GM12878 (cell line): ENCODE data around the gene KLK6. TPM values are rescaled to one million over a fixed set of nuclear protein-coding genes. Genes with fewer than 3 reads are reported as not detected.

Experiments used
- ATAC-seq: fragments of 200-7000 bp; cut with Tn5 transposase; 3 replicates; pipeline ENCODE4 v1.9.1; 2020; ENCODE audit warnings: mild to moderate bottlenecking, moderate library complexity
- BruUV-seq: library from RNA; stranded (reverse); fragments of 400-500 nt; replicated peaks from 2 replicates; lab custom pipeline; 2021; lab: Mats Ljungman, UMichigan
- CTCF ChIA-PET: fragments of 300-600 bp; sonication (Branson Sonifier 250); formaldehyde crosslinking; extraction: SDS; loops from one replicate; lab custom pipeline; 2021; ENCODE audit warnings: inconsistent platforms; lab: Yijun Ruan, JAX
- POLR2A ChIA-PET: fragments of 350-600 bp; formaldehyde crosslinking; extraction: SDS; loops from one replicate; lab custom pipeline; 2021; ENCODE audit warnings: inconsistent platforms; lab: Charles Lee
- RAD21 ChIA-PET: fragments of 300-600 bp; sonication (Branson Sonifier 250); formaldehyde crosslinking; loops from one replicate; lab custom pipeline; 2023; ENCODE audit warnings: antibody characterized with exemption; ENCODE audit not compliant: unreplicated experiment; lab: Charles Lee
- SMC1A ChIA-PET: fragments of 300-600 bp; sonication (Branson Sonifier 250); formaldehyde crosslinking; loops from one replicate; lab custom pipeline; 2023; ENCODE audit not compliant: unreplicated experiment, uncharacterized antibody; lab: Charles Lee
- DNase-seq: peaks from one replicate; pipeline ENCODE4 v3.0.0-alpha.2; 2011; ENCODE audit warnings: low read depth, low spot score
- FAIRE-seq: peaks from 3 replicates; lab custom pipeline; 2011; peaks lifted over from hg19 to GRCh38; lab: Jason Lieb, UNC
- H2AFZ ChIP-seq: 2 replicates; pipeline ENCODE4 v1.6.0; 2011; ENCODE audit warnings: low read depth, low read length, control low read depth; ENCODE audit not compliant: control insufficient read depth
- H3K27ac ChIP-seq: 2 replicates; pipeline ENCODE4 v1.5.1; 2011; ENCODE audit warnings: control low read depth; ENCODE audit not compliant: control insufficient read depth, insufficient read depth
- H3K27me3 ChIP-seq, 2 experiments: replicated peaks in 1 of 2; 2 replicates each; pipeline versions ENCODE4 v1.6.0 to v1.6.1; 2011; ENCODE audit warnings: low read length in 1 of 2; ENCODE audit not compliant: control insufficient read depth in 2 of 2, insufficient read depth in 2 of 2
- H3K36me3 ChIP-seq, 2 experiments: 2 replicates each; pipeline ENCODE4 v1.5.1; 2011; ENCODE audit warnings: low read length in 1 of 2; ENCODE audit not compliant: control insufficient read depth in 2 of 2, insufficient read depth in 2 of 2
- H3K4me1 ChIP-seq: 2 replicates; pipeline ENCODE4 v1.6.1; 2011; ENCODE audit warnings: mild to moderate bottlenecking, low read length, moderate library complexity, mixed read lengths; ENCODE audit not compliant: control insufficient read depth, insufficient read depth
- H3K4me2 ChIP-seq: 2 replicates; pipeline ENCODE4 v1.6.0; 2011; ENCODE audit warnings: control low read depth; ENCODE audit not compliant: control insufficient read depth, insufficient read depth
- H3K4me3 ChIP-seq: fragments of 200-600 bp; sonication (generic); 2 replicates; pipeline ENCODE4 v1.5.1; 2016
- H3K79me2 ChIP-seq: 2 replicates; pipeline ENCODE4 v1.6.0; 2011; ENCODE audit warnings: low read length; ENCODE audit not compliant: control insufficient read depth, insufficient read depth
- H3K9ac ChIP-seq: 2 replicates; pipeline ENCODE4 v1.8.0; 2011; ENCODE audit warnings: low read length, control low read depth, mixed read lengths; ENCODE audit not compliant: control insufficient read depth, insufficient read depth
- H3K9me3 ChIP-seq: replicated peaks from 3 replicates; pipeline ENCODE4 v1.5.1; 2011; ENCODE audit warnings: mild to moderate bottlenecking, low read length; ENCODE audit not compliant: control insufficient read depth, insufficient read depth
- H4K20me1 ChIP-seq: 2 replicates; pipeline ENCODE4 v1.6.0; 2011; ENCODE audit not compliant: control insufficient read depth, insufficient read depth
- ESRRA ChIP-seq: IDR thresholded peaks from 2 replicates; pipeline ENCODE4 v1.6.1; 2012; ENCODE audit warnings: mild to moderate bottlenecking, low read length, improper control_type of control experiment
- FOS ChIP-seq: IDR thresholded peaks from 3 replicates; pipeline ENCODE4 v1.6.1; 2011; ENCODE audit warnings: borderline replicate concordance; ENCODE audit not compliant: insufficient read length; ENCODE audit errors: extremely low read depth
- MTA3 ChIP-seq: IDR thresholded peaks from 2 replicates; pipeline ENCODE4 v1.6.1; 2012; ENCODE audit warnings: low read length, inconsistent platforms, borderline replicate concordance
- MYC ChIP-seq: IDR thresholded peaks from 2 replicates; pipeline ENCODE4 v1.6.1; 2011; ENCODE audit warnings: mild to moderate bottlenecking, low read length, moderate library complexity, inconsistent platforms; ENCODE audit not compliant: insufficient read depth, insufficient replicate concordance, insufficient read length, severe bottlenecking
- NBN ChIP-seq: fragments of 450-650 bp; IDR thresholded peaks from 2 replicates; pipeline ENCODE4 v1.6.1; 2016
- NFYB ChIP-seq: IDR thresholded peaks from 2 replicates; pipeline ENCODE4 v1.6.1; 2011; ENCODE audit warnings: low read depth, mild to moderate bottlenecking, low read length, improper control_type of control experiment, moderate library complexity; ENCODE audit not compliant: insufficient read depth
- RFX5 ChIP-seq: IDR thresholded peaks from 2 replicates; pipeline ENCODE4 v1.6.1; 2011; ENCODE audit warnings: low read depth, low read length, improper control_type of control experiment
- SMAD1 ChIP-seq: fragments of 450-650 bp; IDR thresholded peaks from 2 replicates; pipeline ENCODE4 v1.6.1; 2018; ENCODE audit warnings: mild to moderate bottlenecking, low read depth; ENCODE audit not compliant: partially characterized antibody
- SMARCA5 ChIP-seq: fragments of 450-650 bp; IDR thresholded peaks from 2 replicates; pipeline ENCODE4 v1.6.1; 2017; ENCODE audit warnings: mild to moderate bottlenecking
- STAT1 ChIP-seq: fragments of 450-650 bp; conservative IDR thresholded peaks from 2 replicates; pipeline ENCODE4 v1.6.1; 2014; ENCODE audit warnings: antibody characterized with exemption, mild to moderate bottlenecking
- SUZ12 ChIP-seq: fragments of 200-600 bp; sonication (generic); IDR thresholded peaks from one replicate; pipeline ENCODE4 v1.6.1; 2018; ENCODE audit warnings: antibody characterized with exemption, mild to moderate bottlenecking; ENCODE audit not compliant: unreplicated experiment
- TCF3 ChIP-seq: IDR thresholded peaks from 2 replicates; pipeline ENCODE4 v1.6.1; 2012; ENCODE audit warnings: low read depth, mild to moderate bottlenecking, low read length, borderline replicate concordance; ENCODE audit not compliant: insufficient read depth
- ZNF274 ChIP-seq: IDR thresholded peaks from one replicate; pipeline ENCODE4 v1.8.0; 2011; ENCODE audit not compliant: insufficient read length, insufficient read depth
- ZNF622 ChIP-seq: fragments of 450-650 bp; IDR thresholded peaks from 2 replicates; pipeline ENCODE4 v1.6.1; 2017; ENCODE audit warnings: mild to moderate bottlenecking, inconsistent platforms
- WGBS: methylation state at CpG from one replicate; pipeline ENCODE4 v1.1.6; 2016; ENCODE audit warnings: low lambda C conversion rate; ENCODE audit not compliant: insufficient replicate concordance, insufficient coverage; ENCODE audit errors: missing lambda C conversion rate; 5-methylcytosine and 5-hydroxymethylcytosine counted together
- in situ Hi-C: fragments of 300-500 bp; cut with MboI; formaldehyde crosslinking; loops from 9 replicates; pipeline ENCODE4 v1.14.3; 2018; ENCODE audit warnings: mixed read lengths
- intact Hi-C: fragments of 100-400 bp; cut with micrococcal nuclease; formaldehyde crosslinking; loops from one replicate; pipeline ENCODE4 v1.14.2; 2022; ENCODE audit not compliant: unreplicated experiment
- polyA plus RNA-seq, 11 experiments: library from polyadenylated mRNA; depleted of rRNA in 4 of 11; unstranded in 6 of 11; stranded (reverse) in 5 of 11; fragments of >200 nt; fragmentation: Nextera tagmentation in 4 of 11; fragmentation: Illumina TruSeq in 1 of 11; extraction: Ambion mirVana in 4 of 11; extraction: Trizol in 1 of 11; gene quantifications; 1 replicate in 1 of 11; 2 replicates in 10 of 11; pipeline versions ENCODE4 v1.2.1 to v1.2.3, GENCODE V29; 2011 to 2016; ENCODE audit warnings: inconsistent platforms in 2 of 11, missing spikeins in 2 of 11, low read depth in 1 of 11
- total RNA-seq, 4 experiments: library from RNA; depleted of rRNA in 3 of 4; stranded (reverse); fragments of >200 nt in 3 of 4; fragmentation: Illumina TruSeq in 1 of 4; extraction: Trizol in 1 of 4; gene quantifications; 2 replicates each; pipeline versions ENCODE4 v1.2.1 to v1.2.3, GENCODE V29; 2013 to 2021
- TF ChIP-seq, protein P1 (sequence below): fragments of 450-650 bp; IDR thresholded peaks from 2 replicates; pipeline ENCODE4 v1.6.1; 2017; ENCODE audit warnings: antibody characterized with exemption, mild to moderate bottlenecking, moderate library complexity
- TF ChIP-seq, protein P2 (sequence below): fragments of 450-650 bp; IDR thresholded peaks from 2 replicates; pipeline ENCODE4 v1.6.1; 2014; ENCODE audit warnings: mild to moderate bottlenecking

The KLK6 gene
- total and polyA plus RNA-seq, 10 of the 15 experiments (the other 5 are each of a cell fraction or from before 2014, with no cell fraction given) = not detected

DNA sequence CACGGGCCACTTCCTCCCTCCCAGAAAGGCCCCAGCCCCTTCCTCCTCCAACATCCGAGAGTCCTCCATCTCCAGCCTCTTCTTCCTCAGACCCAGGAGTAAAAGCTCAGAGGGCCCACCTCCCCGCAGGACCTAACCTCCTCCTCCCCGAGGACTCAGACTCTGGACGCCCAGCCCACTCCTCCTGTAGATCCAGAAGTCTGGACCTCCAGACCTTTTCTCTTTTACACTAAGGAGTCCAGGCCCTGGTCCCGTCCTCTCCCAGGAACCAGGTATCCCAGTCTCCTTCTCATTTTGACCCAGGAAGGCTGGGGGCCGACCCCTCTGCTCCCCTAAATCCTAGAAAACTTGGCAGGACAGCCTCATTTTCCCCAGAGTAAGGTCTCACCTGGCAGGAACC, 33.9 kb upstream of the KLK6 start (continued):
- TF ChIP-seq, protein P1, sequence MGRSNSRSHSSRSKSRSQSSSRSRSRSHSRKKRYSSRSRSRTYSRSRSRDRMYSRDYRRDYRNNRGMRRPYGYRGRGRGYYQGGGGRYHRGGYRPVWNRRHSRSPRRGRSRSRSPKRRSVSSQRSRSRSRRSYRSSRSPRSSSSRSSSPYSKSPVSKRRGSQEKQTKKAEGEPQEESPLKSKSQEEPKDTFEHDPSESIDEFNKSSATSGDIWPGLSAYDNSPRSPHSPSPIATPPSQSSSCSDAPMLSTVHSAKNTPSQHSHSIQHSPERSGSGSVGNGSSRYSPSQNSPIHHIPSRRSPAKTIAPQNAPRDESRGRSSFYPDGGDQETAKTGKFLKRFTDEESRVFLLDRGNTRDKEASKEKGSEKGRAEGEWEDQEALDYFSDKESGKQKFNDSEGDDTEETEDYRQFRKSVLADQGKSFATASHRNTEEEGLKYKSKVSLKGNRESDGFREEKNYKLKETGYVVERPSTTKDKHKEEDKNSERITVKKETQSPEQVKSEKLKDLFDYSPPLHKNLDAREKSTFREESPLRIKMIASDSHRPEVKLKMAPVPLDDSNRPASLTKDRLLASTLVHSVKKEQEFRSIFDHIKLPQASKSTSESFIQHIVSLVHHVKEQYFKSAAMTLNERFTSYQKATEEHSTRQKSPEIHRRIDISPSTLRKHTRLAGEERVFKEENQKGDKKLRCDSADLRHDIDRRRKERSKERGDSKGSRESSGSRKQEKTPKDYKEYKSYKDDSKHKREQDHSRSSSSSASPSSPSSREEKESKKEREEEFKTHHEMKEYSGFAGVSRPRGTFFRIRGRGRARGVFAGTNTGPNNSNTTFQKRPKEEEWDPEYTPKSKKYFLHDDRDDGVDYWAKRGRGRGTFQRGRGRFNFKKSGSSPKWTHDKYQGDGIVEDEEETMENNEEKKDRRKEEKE = no peak
- TF ChIP-seq SMARCA5 (no peak), ZNF622 (no peak), NFYB (no peak), STAT1 (no peak), ESRRA (no peak), SUZ12 (no peak), MTA3 (no peak), NBN (no peak), RFX5 (no peak)

DNA sequence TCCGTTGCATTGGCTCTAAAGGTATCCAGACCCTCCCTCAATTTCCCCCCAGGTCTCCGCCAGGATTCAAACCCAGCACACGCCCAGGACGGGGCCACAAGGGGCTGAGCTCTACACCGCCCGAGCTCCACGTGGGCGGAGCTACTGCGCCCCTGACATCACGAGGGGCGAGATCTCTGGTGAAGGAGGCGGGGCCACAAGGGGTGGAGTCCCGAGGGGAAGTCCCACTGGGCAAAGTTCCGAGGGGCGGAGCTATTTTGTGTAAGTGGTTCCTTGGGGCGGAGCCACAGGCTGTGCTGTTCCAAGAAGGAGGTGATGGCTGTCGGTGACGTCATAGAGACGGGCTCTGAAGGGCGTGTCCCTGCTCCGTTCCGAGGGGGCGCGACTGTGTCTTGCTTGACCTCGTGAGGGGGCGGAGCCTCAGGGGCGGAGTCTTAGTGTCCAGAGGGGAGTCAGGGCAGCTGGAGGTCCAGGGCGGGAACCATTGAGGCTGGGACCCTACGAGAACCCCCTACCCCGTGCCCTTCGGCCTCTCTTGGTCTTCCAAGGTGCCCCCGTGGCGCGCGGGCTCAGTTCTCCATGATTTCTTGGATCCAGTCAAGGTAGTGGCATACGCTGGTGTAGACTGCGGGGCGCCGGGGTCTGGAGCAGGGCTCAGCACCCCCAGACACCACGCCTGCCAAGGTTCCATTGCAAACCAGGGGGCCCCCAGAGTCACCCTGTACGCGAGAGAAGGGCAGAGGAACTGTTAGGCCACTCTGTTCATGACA, 33.3 kb upstream of the KLK6 start:
- intact Hi-C loops (no loop called here), in situ Hi-C loops (no loop called here)
- no peak overlapping the region for H3K27ac ChIP-seq
- no peaks in the 10 kb centered on the region; a peak in 1 of 4 replicates for H3K27me3 ChIP-seq
- RAD21 ChIA-PET = no interaction called here
- SMC1A ChIA-PET = no interaction called here
- POLR2A ChIA-PET = no interaction called here
- DNase-seq (no peak), FAIRE-seq (no peak), ATAC-seq (no peak)
- WGBS = 52% methylated on average over 40 of the region's 42 CpGs
- no peaks in the 10 kb centered on the region for H4K20me1 ChIP-seq
- H3K79me2 ChIP-seq = no peaks in the 10 kb centered on the region
- H3K36me3 ChIP-seq = no peaks in the 10 kb centered on the region
- H3K4me1 ChIP-seq = no peaks in the 10 kb centered on the region
- no peak overlapping the region for H3K4me3 ChIP-seq
- BruUV-seq = no TSS peak
- CTCF ChIA-PET = no interaction called here
- no peak overlapping the region for H3K4me2 ChIP-seq
- H2AFZ ChIP-seq = no peak overlapping the region
- no peaks in the 10 kb centered on the region for H3K9me3 ChIP-seq
- no peak overlapping the region for H3K9ac ChIP-seq
- TF ChIP-seq, protein P2, sequence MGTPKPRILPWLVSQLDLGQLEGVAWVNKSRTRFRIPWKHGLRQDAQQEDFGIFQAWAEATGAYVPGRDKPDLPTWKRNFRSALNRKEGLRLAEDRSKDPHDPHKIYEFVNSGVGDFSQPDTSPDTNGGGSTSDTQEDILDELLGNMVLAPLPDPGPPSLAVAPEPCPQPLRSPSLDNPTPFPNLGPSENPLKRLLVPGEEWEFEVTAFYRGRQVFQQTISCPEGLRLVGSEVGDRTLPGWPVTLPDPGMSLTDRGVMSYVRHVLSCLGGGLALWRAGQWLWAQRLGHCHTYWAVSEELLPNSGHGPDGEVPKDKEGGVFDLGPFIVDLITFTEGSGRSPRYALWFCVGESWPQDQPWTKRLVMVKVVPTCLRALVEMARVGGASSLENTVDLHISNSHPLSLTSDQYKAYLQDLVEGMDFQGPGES = no peak
- TF ChIP-seq FOS (no peak), SMAD1 (no peak), ZNF274 (no peak), TCF3 (no peak), SUZ12 (no peak), MYC (no peak)
